ENCODE data around the gene STX8. TPM values are rescaled to one million over a fixed set of nuclear protein-coding genes. Genes with fewer than 3 reads are reported as not detected.

Gene STX8
- total RNA-seq, 1 donor from 2014 or later: 57.8 TPM

DNA sequence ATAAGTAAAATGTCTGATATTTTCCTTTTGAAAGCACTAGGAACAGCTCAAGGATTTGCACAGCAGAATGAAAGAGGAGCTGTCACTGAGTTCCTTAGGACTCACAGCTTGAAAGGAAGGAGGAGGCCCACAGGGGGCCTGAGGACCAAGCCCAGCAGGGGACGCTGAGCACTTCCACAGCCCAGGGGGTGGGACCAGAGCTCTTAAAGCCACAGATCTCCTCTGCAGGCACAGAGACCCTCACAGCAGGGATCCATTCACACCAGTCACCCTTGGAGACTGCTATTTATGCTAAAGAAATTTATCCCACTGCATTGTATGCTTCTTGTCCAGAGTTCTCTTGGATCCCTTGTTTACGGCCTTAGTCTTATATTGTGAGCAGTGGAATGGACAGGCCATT, 253.3 kb downstream of the STX8 start:
- no peak for DNase-seq (ENCODE audit: low read depth)
- TF ChIP-seq CTCF (conservative IDR thresholded peaks at IDR 0.05; ENCODE audit: low read depth, low read length): no peak
- H3K4me3 ChIP-seq (ENCODE audit: low read depth, low read length): no peak overlapping the region

GRCh38 chr17:9321890-9322289, 253.7 kb downstream of the STX8 start:
- DNase-seq (ENCODE audit: low read depth): no peak
- TF ChIP-seq CTCF (conservative IDR thresholded peaks at IDR 0.05; ENCODE audit: low read depth, low read length): no peak
- no peak overlapping the region for H3K4me3 ChIP-seq (ENCODE audit: low read depth, low read length)

DNA sequence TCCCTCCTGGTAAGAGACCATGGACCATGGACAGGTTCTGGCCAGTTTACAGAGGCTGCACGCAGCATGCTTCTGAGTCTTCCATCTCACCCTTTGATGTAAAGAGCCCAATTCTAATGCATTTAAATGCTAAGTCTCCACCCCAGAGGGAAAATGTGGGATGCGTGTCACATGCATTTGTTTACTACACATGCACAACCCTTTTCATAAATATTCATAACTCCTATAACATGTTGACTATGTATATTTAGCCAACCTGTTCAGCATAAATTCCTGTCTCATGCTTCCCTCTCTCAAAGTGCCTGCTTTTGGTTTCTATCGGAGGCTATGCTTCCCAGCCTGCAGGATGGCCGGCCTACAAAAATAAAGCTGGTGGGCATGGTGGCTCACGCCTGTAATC, 260.3 kb downstream of the STX8 start:
- TF ChIP-seq CTCF (conservative IDR thresholded peaks at IDR 0.05; ENCODE audit: low read depth, low read length): no peak
- no peak for DNase-seq (ENCODE audit: low read depth)
- H3K4me3 ChIP-seq (ENCODE audit: low read depth, low read length): no peak overlapping the region

- H3K4me3 ChIP-seq (ENCODE audit: low read depth, low read length): no peak overlapping the region
- TF ChIP-seq CTCF (conservative IDR thresholded peaks at IDR 0.05; ENCODE audit: low read depth, low read length): no peak
- no peak for DNase-seq (ENCODE audit: low read depth)
These were observed 262.3 kb downstream of the STX8 start for GRCh38 chr17:9313346-9313745.

DNA sequence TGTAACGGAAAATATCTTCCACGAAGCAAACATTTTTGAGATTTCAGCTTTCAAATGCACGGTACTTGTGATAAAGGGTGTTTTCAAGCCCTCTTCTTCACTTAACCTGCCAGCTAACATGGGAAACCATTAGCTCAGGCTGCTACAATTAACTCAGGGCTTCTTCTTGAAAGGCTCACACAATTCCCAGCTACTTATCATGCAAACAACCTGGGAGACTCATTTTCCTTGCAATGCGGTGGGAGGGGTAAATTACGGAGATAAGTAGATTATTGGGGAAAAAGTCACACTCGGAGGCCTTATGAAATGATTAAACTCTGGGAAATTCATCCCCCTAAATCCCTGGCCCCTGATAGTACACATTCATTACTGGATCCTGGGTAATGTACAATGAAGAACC, 266.4 kb downstream of the STX8 start:
- H3K4me3 ChIP-seq (ENCODE audit: low read depth, low read length): no peak overlapping the region
- no peak for DNase-seq (ENCODE audit: low read depth)
- TF ChIP-seq CTCF (conservative IDR thresholded peaks at IDR 0.05; ENCODE audit: low read depth, low read length): no peak

DNA sequence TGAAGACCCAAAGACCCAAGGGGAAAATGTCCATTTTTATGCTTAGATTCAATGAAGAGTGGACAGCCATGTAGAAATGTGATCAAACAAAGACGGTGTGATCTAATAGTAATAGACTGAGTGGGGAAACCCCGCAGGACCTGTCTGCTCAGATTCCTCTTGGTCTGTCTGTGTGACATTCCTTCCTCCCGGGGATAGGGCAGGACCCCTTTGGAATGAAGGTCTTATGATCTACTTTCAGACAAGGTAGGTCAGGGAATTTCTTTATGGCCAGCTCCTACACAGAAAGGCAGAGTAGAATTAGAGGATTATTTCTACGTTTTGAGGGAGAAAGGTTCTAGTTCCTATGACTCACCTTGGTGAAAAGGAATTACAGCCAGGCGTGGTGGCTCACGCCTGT, 267.6 kb downstream of the STX8 start:
- H3K4me3 ChIP-seq (ENCODE audit: low read depth, low read length): no peak overlapping the region
- no peak for DNase-seq (ENCODE audit: low read depth)
- no peak for TF ChIP-seq CTCF (conservative IDR thresholded peaks at IDR 0.05; ENCODE audit: low read depth, low read length)

- DNase-seq (ENCODE audit: low read depth): no peak
- no peak for TF ChIP-seq CTCF (conservative IDR thresholded peaks at IDR 0.05; ENCODE audit: low read depth, low read length)
- no peak overlapping the region for H3K4me3 ChIP-seq (ENCODE audit: low read depth, low read length)
These were observed 268.2 kb downstream of the STX8 start for GRCh38 chr17:9307313-9307998.

Data from epithelial cell of proximal tubule (primary cell).